Stimulated activated CD4-positive, alpha-beta T cell treated with anti-CD3 and anti-CD28 coated beads, Interleukin-15, amount 100 ng/mL, for 24 hours (primary cell): ENCODE measurements around the gene EVI2A.
A peak's percentile ranks its signal among the peaks of the same experiment; 100 is the strongest.
"Not testable (repeated sequence)": the region's sequence is repeated elsewhere in the genome, so short reads cannot be mapped to it uniquely, and the experiment has no call there.

Experiments used
- DNase-seq: peaks from one replicate; pipeline ENCODE4 v3.0.0-alpha.2; 2020

The EVI2A gene

GRCh38 chr17:31321481-31321880 is at the start of gene EVI2A:
TSS of gene EVI2A (minus strand) at chr17:31321622. CDS start at chr17:31319013, 2,609 bp downstream.
- DNase-seq, result peak; percentile 85

- no peak for DNase-seq
Measured at GRCh38 chr17:31369266-31369665, 47.8 kb upstream of the EVI2A start.

- DNase-seq, result no peak
Measured at GRCh38 chr17:31366088-31366487, 44.7 kb upstream of the EVI2A start.

GRCh38 chr17:31364012-31364411 is 42.6 kb upstream of the EVI2A start:
- no peak for DNase-seq

- no peak for DNase-seq
Measured at GRCh38 chr17:31357839-31358394, 36.5 kb upstream of the EVI2A start.

GRCh38 chr17:31357091-31357490 is 35.7 kb upstream of the EVI2A start:
- no peak for DNase-seq

GRCh38 chr17:31355935-31356334 is 34.5 kb upstream of the EVI2A start:
- DNase-seq, result no peak

- no peak for DNase-seq
Measured at GRCh38 chr17:31349454-31349853, 28.0 kb upstream of the EVI2A start.

- DNase-seq, result not testable (repeated sequence)
Measured at GRCh38 chr17:31345191-31345747, 23.8 kb upstream of the EVI2A start.

GRCh38 chr17:31339906-31340661 is 18.7 kb upstream of the EVI2A start:
- DNase-seq, result no peak

GRCh38 chr17:31329221-31329620 is 7.8 kb upstream of the EVI2A start:
- DNase-seq, result no peak

- DNase-seq, result no peak
Measured at GRCh38 chr17:31328160-31328535, 6.7 kb upstream of the EVI2A start.

- no peak for DNase-seq
Measured at GRCh38 chr17:31327534-31328159, 6.2 kb upstream of the EVI2A start.

- no peak for DNase-seq
Measured at GRCh38 chr17:31323551-31323950, 2.1 kb upstream of the EVI2A start.

GRCh38 chr17:31321966-31322365 is 544 bp upstream of the EVI2A start:
- peak; percentile 43 for DNase-seq

- no peak for DNase-seq
Measured at GRCh38 chr17:31320791-31321190, 631 bp downstream of the EVI2A start.

- DNase-seq, result no peak
Measured at GRCh38 chr17:31320241-31320640, 1.2 kb downstream of the EVI2A start.

- no peak for DNase-seq
Measured at GRCh38 chr17:31318851-31319661, 2.4 kb downstream of the EVI2A start.

- DNase-seq, result peak; percentile 67
Measured at GRCh38 chr17:31318298-31318801, 3.1 kb downstream of the EVI2A start.

GRCh38 chr17:31314782-31315100 is 6.7 kb downstream of the EVI2A start:
- no peak for DNase-seq

GRCh38 chr17:31313982-31314781 is 7.2 kb downstream of the EVI2A start, which contains the start of gene EVI2B:
TSS of gene EVI2B (minus strand) at chr17:31314054. CDS start at chr17:31305609, 8,445 bp downstream.
- no peak for DNase-seq

- peak; percentile 56 for DNase-seq
Measured at GRCh38 chr17:31312223-31312622, 9.2 kb downstream of the EVI2A start.
